Mesodermal cell (in vitro differentiated cells): ENCODE results near the gene B4GALNT4.

ENCODE experiments used
- H3K27ac ChIP-seq: 2 replicates; pipeline ENCODE4 v1.7.0; 2013; ENCODE audit warnings: mild to moderate bottlenecking, low read depth, low read length, moderate library complexity; ENCODE audit not compliant: severe bottlenecking
- H3K36me3 ChIP-seq: 2 replicates; pipeline ENCODE4 v1.7.1; 2013; ENCODE audit warnings: mild to moderate bottlenecking, low read length, moderate library complexity; ENCODE audit not compliant: control insufficient read depth, insufficient read depth
- H3K4me1 ChIP-seq: one replicate; pipeline ENCODE4 v1.7.1; 2013; ENCODE audit warnings: mild to moderate bottlenecking, low read length; ENCODE audit not compliant: insufficient read depth, control insufficient read depth, poor library complexity, severe bottlenecking
- H3K4me3 ChIP-seq: 2 replicates; pipeline ENCODE4 v1.7.0; 2013; ENCODE audit warnings: low read length, control low read depth, mild to moderate bottlenecking; ENCODE audit not compliant: insufficient read depth, poor library complexity, severe bottlenecking; ENCODE audit errors: extremely low read depth
- H3K9me3 ChIP-seq: 2 replicates; pipeline ENCODE4 v1.7.1; 2013; ENCODE audit warnings: mild to moderate bottlenecking, low read length, moderate library complexity; ENCODE audit not compliant: control insufficient read depth
- WGBS, 2 experiments: methylation state at CpG; one replicate each; pipeline ENCODE4 v1.1.5; 2013; ENCODE audit warnings: missing lambda C conversion rate in 2 of 2; ENCODE audit not compliant: insufficient coverage in 2 of 2; 5-methylcytosine and 5-hydroxymethylcytosine counted together

The B4GALNT4 gene

DNA sequence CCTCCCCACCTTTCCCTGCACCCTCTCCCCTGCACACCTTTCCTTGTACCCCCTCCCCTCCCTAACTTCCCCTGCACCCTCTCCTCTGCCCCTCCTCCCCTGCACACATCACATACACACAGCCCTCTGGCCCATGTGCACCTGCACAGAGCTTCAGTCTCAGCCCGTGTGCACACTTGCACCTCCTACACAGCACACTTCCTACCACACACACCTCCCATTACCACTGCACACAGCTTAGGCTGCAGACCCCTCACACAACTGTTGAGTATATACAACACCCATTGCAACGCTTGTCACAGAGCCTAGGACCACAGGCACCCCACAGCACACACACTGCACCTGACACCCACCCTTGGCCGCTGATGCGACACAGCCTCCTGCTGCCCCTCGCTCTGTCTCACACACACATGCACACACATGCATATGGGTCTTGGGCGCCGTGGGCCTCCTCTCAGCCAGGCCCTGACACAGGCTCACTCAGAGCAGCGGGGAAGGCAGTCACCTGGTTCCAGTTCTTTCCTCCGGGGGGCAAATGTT, 45.1 kb downstream of the B4GALNT4 start:
- Histone ChIP-seq H3K9me3 (no peaks in the 10 kb centered on the region), H3K4me3 (no peak overlapping the region), H3K27ac (no peak overlapping the region), H3K36me3 (no peaks in the 10 kb centered on the region), H3K4me1 (peaks cover 9% of the 10 kb centered on the region)
- 77 to 84% methylated on average over 9 of the region's 9 CpGs for WGBS, 2 experiments

DNA sequence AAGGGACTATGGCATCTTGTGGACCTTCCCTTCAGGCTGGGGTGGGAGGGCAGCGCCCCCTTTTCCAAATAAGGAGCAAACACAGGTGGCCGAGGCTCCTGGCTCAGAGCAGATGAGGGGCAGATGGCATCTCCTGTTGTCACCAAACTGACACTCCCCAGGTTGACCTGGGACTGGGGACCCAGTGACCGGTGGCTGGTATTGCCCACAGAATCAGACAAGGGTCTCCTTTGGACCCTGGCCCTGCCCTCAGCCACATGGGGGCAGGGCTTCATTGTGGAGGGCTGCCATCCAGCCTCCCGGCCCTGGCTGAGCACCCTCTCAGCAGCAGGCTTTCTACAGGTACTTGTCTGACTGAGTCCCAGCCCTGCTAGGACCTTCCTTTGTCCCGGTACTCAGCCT, 46.3 kb downstream of the B4GALNT4 start:
- no peak overlapping the region for H3K27ac ChIP-seq
- no peaks in the 10 kb centered on the region for H3K9me3 ChIP-seq
- H3K36me3 ChIP-seq, result no peaks in the 10 kb centered on the region
- WGBS, 2 experiments, result 84 to 85% methylated on average over 5 of the region's 5 CpGs
- H3K4me3 ChIP-seq, result no peak overlapping the region
- peaks cover 9% of the 10 kb centered on the region for H3K4me1 ChIP-seq

DNA sequence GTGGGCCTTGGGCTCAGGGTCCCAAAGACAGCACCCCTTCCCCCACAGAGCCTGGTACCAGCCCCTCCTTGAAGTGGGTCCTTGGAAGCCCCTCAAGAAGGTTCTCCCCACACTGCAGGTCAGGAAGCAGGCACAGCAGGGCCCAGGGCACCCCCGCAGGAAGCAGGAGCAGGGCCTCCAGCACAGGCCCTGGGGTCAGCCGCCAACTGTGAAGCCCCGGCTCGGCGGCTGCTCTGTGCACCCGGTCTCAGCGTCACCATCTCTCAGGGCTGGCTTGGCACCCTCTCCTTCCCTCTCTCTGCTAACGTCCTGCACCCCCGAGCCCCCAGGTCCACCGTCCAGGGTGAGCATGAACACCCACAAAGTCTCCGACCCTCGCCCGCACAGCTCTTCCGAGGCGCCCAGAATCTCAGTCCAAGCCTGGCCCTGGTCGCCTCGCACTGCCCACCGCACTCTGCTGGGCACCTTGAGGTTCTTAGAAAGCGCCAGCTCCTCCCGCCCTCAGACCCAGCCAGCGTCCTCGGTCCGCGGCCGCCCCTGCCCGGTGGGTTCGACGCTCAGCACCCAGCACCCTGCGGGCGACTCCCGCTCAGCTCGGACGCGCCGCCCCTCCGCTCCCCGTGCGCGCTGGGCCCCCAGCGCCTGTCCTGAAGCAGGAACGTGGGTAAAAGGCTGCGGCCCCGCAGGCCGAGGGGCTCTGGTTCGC, 46.9 kb downstream of the B4GALNT4 start:
- Histone ChIP-seq H3K27ac (no peak overlapping the region), H3K9me3 (no peaks in the 10 kb centered on the region), H3K4me3 (peak overlapping the region; percentile 40), H3K4me1 (peaks cover 9% of the 10 kb centered on the region), H3K36me3 (no peaks in the 10 kb centered on the region)
- 26 to 34% methylated on average over 40 to 45 of the region's 45 CpGs for WGBS, 2 experiments

DNA sequence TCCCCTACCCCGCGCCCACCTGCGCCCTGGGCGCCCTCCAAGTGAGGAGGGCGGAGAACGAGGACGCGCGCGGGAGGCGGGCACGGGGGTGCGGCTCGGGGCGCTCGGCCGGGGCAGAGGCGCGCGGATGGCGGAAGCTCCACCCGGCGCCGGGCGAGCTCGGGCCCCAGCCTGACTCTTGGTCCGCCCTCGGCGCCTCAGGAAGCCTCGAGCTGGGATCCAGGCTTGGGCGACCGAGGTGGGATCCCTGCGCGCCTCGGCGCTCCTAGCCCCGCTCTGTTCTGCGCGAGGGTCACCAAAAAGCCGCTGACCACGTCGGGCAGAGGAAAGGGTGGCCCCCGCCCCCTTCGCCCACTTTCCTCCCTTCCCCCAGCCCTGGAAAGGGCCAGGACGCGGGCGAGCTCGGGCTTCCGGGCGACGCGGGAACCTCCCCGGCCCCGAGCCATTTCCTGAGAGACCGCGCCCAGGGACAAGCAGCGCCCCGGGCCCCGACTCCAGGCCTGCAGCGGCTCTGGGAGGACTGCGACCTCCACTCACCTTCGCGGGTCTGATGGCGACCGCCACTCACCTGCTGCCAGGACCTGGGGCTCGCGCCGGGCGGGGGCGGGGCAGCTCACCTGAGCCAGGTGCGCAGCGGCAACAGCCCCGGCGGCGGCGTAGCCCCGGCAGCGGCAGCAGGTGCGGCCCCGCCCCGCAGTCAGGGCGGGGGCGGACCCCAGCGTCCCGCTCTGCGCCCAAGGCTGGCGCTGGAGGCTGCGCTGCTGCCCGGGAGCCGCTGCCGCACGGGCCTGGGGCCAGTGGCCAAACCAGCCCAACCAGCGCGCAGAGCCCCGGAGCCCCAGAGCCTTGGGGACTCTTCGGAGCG, 47.7 kb downstream of the B4GALNT4 start:
- Histone ChIP-seq H3K36me3 (no peaks in the 10 kb centered on the region), H3K9me3 (no peaks in the 10 kb centered on the region), H3K4me3 (peak overlapping the region; percentile 40), H3K27ac (no peak overlapping the region), H3K4me1 (peaks cover 10% of the 10 kb centered on the region)
- 1 to 2% methylated on average over 87 to 91 of the region's 97 CpGs for WGBS, 2 experiments

DNA sequence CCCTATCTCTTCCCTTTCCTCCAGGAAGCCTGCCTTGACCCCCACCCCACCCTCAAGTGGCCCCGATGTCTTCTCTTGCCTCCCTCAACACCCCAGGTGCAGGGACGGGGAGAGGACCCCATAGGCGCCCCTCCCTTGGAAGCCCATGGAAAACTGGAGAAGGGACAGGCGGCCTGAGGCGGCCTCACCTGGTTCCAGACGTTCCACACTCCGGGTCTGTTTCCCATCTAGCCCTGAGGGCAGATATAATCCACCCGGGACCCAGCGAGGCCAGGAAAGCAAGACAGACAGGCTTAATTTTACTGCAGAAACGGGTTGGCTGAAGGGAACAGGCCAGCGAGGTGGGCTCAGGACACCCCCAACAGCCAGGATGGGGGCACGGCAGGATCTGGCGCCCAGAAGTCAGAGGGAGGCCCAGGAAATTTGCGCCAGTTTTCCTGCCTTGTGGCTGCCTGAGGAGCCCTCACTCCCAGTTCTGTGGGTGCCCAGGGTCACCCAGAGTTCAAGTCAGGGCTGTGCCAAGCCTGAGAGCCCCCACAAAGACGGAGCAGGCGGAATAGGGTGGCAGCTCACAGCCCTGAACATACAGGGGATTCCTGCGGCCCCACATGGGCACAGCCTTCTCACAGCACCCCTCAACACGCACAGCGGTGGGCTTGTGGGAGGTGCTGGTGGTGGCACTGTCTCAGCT, 48.5 kb downstream of the B4GALNT4 start:
- Histone ChIP-seq H3K36me3 (no peaks in the 10 kb centered on the region), H3K9me3 (no peaks in the 10 kb centered on the region), H3K4me3 (no peak overlapping the region), H3K4me1 (peaks cover 13% of the 10 kb centered on the region), H3K27ac (no peak overlapping the region)
- 72 to 77% methylated on average over 13 to 19 of the region's 19 CpGs for WGBS, 2 experiments

DNA sequence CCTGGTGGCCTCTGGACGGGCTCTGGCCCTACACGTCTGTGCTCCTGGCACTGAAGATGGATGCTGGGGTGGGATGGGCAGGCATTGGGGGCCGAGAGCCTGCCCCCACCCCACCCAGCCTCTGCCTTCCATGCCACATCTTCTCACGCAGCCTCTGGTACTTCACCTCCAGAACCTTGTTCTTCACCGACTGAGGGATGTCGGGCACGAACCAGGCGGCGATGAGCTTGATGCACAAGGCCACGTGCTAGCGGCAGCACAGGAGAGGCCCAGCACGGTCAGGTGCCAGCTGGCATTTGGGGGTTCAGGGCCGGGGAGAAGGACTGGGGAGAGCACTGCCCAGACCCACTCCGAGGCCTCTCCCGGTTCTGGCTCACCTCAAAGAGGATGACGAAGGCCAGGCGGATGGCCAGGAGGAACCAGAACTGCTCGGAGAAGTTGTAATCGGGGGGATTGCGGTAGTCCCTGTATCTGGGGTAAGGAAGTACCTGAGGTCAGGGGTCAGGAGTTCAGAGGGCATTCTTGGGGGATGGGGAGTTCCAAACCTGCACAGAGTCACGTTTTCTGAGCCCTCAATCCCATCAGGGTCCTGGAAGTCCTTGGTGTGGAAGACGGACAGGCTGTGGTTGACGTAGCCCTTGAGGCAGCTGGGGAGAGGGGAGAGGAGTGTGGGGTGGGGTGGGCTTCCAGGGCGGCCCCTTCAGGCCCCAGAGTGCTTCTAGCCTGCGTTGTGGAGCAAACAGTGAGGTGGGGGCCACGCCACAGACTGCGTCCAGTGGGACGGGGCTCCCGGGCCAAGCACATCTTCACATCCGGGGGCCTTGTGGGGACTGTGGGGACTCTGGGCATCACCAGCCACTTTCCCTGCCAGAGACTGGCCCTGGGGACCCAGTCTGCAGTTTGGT, 49.3 kb downstream of the B4GALNT4 start:
- Histone ChIP-seq H3K4me1 (peaks cover 13% of the 10 kb centered on the region), H3K9me3 (no peaks in the 10 kb centered on the region), H3K27ac (no peak overlapping the region), H3K4me3 (no peak overlapping the region), H3K36me3 (no peaks in the 10 kb centered on the region)
- 88 to 96% methylated on average over 24 to 28 of the region's 30 CpGs for WGBS, 2 experiments

DNA sequence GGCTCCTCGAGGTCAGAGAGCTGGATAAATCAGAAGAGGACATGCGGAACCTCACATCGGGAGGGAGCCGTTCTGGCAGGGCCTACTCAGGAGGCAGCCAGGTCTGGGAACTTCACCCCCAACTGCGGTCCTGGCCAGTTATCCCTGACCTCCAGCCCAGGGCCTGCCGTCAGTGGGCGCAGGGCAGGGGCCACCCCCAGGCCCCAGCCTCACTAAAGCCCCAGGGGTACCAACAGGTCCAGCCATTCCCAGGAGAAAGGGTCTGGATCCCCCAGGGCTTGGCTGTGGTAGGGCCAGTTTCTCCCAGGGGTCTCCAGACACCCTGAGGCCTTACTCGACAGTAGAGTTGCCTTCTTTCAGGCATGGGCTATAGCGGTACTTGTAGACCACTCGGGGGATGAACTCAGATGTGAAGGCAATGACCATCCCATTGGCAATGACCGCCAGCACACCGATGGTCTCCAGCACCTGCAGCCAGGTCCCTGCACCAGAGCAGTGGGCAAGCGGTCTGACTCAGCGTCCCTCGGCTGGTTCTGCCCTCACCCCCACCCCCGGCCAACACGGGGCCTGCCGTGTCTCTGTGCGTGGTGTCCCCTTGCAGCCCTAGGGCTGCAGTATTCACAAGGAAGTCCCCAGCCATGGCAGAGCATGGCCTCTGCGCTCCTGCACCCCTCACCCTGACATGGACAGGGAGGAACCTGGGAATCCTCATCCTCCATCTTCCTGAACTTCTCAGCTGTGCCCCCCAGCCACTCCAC, 50.1 kb downstream of the B4GALNT4 start:
- Histone ChIP-seq H3K27ac (no peak overlapping the region), H3K36me3 (no peaks in the 10 kb centered on the region), H3K4me3 (no peak overlapping the region), H3K9me3 (no peaks in the 10 kb centered on the region), H3K4me1 (peaks cover 13% of the 10 kb centered on the region)
- 81 to 89% methylated on average over 15 to 20 of the region's 20 CpGs for WGBS, 2 experiments

DNA sequence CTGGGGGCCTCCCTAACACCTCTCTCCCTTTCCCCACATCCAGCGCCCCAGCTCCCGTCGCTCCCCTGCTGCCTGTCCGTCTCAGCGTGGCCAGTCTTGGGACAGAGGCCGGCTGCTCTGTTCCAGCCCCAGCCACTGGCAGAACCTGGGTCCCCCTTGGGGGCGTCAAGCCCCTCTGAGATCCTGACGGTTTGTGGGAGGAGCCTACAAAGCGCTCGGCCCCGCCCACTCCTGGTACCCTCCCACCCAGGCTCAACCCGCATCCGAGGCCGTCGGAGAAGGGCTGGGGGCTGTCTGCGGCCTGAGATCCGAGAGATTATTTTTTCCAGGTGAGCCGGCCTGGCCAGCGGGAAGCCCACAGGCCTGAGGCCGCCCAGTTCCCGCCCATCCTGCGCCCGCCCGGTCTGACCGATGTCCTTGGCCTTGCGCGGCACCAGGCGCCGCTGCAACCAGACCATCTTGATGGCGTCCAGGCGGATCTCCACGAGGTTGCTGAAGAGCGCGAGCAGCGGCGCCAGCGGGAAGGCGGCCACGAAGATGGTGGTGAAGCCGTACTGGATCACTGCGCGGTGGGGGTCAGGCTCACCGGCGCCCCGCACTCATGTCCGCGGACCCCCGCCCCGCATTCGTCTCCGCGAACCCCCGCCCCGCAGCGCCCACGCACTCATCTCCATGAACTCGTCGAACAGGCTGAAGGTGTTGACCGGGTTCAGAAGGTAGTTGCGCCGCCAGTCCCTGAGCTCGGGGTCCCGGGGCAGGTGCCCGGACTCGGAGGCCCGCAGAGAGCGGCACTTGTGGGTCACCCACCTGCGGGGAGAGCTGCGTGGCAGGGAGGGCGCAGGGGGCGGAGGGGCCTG, 51.0 kb downstream of the B4GALNT4 start:
- no peak overlapping the region for H3K27ac ChIP-seq
- H3K4me1 ChIP-seq, result peaks cover 11% of the 10 kb centered on the region
- no peaks in the 10 kb centered on the region for H3K36me3 ChIP-seq
- WGBS, 2 experiments, result 90 to 95% methylated on average over 50 to 71 of the region's 71 CpGs
- H3K9me3 ChIP-seq, result no peaks in the 10 kb centered on the region
- H3K4me3 ChIP-seq, result no peak overlapping the region

DNA sequence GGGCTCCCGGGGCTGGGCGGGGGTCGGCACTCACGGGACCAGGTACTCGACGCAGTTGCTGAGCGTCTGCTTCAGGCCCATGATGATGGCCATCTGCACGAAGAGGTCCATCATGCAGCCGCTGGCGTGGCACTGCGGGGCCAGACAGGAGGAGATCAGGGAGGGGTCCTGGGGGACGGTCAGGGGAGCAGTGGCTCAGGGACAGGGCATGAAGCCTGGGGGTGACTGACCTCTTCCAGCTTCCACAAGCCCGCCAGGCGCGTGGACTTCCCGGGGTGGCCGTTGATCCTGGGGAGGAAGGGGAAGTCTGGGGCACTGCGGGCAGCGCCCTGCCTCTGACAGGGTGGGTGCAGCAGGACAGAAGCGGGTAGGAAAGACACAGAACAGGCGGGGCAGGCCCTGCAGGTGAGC, 51.6 kb downstream of the B4GALNT4 start:
- no peaks in the 10 kb centered on the region for H3K36me3 ChIP-seq
- H3K4me1 ChIP-seq, result peaks cover 6% of the 10 kb centered on the region
- H3K4me3 ChIP-seq, result no peak overlapping the region
- WGBS, 2 experiments, result 97% methylated on average over 17 to 18 of the region's 21 CpGs
- H3K27ac ChIP-seq, result no peak overlapping the region
- no peaks in the 10 kb centered on the region for H3K9me3 ChIP-seq
